Adrenal gland (tissue), 12 donors: ENCODE measurements around the gene TPCN1. TPM values are rescaled to one million over a fixed set of nuclear protein-coding genes. Genes with fewer than 3 reads are reported as not detected.

Experiments used
- DNase-seq, 7 donors: peaks; one replicate each; pipeline ENCODE4 v3.0.0-alpha.2; 2019 to 2020
- H3K27ac ChIP-seq, 5 donors: fragments of 200-600 bp; sonication (generic) in 4 of 5; 1 replicate in 3 of 5; 2 replicates in 2 of 5; pipeline versions ENCODE4 v1.5.1 to v1.8.0; 2016 to 2020; ENCODE audit warnings: mild to moderate bottlenecking in 1 of 5
- H3K27me3 ChIP-seq: fragments of 200-600 bp; 2 replicates; pipeline ENCODE4 v1.8.0; 2021
- H3K36me3 ChIP-seq, 2 donors: fragments of 200-600 bp; replicated peaks in 1 of 2; 1 replicate in 1 of 2; 2 replicates in 1 of 2; pipeline versions ENCODE4 v1.5.1 to v1.8.0; 2018 to 2022
- H3K4me1 ChIP-seq, 2 donors: fragments of 200-600 bp; replicated peaks in 1 of 2; 1 replicate in 1 of 2; 2 replicates in 1 of 2; pipeline versions ENCODE4 v1.5.1 to v1.8.0; 2018 to 2021
- H3K4me3 ChIP-seq, 4 donors: fragments of 200-600 bp; sonication (generic) in 3 of 4; one replicate each; pipeline ENCODE4 v1.5.1; 2016 to 2018
- H3K9me3 ChIP-seq, 3 donors: fragments of 200-600 bp; sonication (generic) in 1 of 3; replicated peaks in 1 of 3; 1 replicate in 2 of 3; 2 replicates in 1 of 3; pipeline versions ENCODE4 v1.5.1 to v1.8.0; 2016 to 2021
- POLR2A ChIP-seq, 2 donors: fragments of 450-650 bp; IDR thresholded peaks; one replicate each; pipeline ENCODE4 v1.6.1; 2017; ENCODE audit warnings: antibody characterized with exemption in 2 of 2, mild to moderate bottlenecking in 2 of 2, moderate library complexity in 1 of 2
- WGBS, 4 donors: extraction: QIAGEN DNeasy Blood & Tissue Kit in 2 of 4; methylation state at CpG; one replicate each; pipeline versions ENCODE4 v1.1.5 to v1.1.7; 2013 to 2017; 5-methylcytosine and 5-hydroxymethylcytosine counted together
- intact Hi-C, 2 donors: fragments of 100-400 bp; cut with DNase I; formaldehyde crosslinking; loops; one replicate each; pipeline versions ENCODE4 v1.14.1 to v1.15.0; 2022 to 2023
- polyA plus RNA-seq, 3 donors: library from polyadenylated mRNA; stranded (reverse); fragments of 200-250 nt in 2 of 3; fragments of 350-450 nt in 1 of 3; fragmentation: Illumina TruSeq in 1 of 3; extraction: RNeasy Lipid Tissue Mini Kit (QIAGEN cat#74804) in 1 of 3; gene quantifications; one replicate each; pipeline ENCODE4 v1.2.3, GENCODE V29; 2013 to 2014
- total RNA-seq, 9 donors: library from RNA; depleted of rRNA in 4 of 9; stranded (reverse); fragments of >200 nt in 4 of 9; fragments of 120-200 nt in 1 of 9; fragmentation: NEBNext Ultra II Directional in 1 of 9; extraction: Animal tissue kit (Norgen Biotek cat#: 25700) in 1 of 9; gene quantifications; one replicate each; pipeline versions ENCODE4 v1.1.0 to v1.2.4, GENCODE V29; 2013 to 2023
- TF ChIP-seq, protein P1 (sequence below), 6 experiments: fragments of 450-650 bp in 4 of 6; fragments of 200-600 bp in 2 of 6; sonication (generic) in 1 of 6; IDR thresholded peaks; 1 replicate in 5 of 6; 2 replicates in 1 of 6; pipeline versions ENCODE4 v1.5.1 to v1.8.0; 2016 to 2021; ENCODE audit warnings: antibody characterized with exemption in 6 of 6, mild to moderate bottlenecking in 2 of 6, moderate library complexity in 1 of 6
- donor health status: healthy with polysubstance abuse.
- donor health status: Bipolar disorder and iron deficiency.
- donor health status: DM: yes; HTN: yes; CAD: no.
- donor health status: DM: no; HTN: no; CAD: no.
- donor health status: DM: no; HTN: no; CAD: no.
- donor health status: DM: yes; HTN: yes; CAD: no.

Gene TPCN1
- total and polyA plus RNA-seq, 12 donors = 21.2 to 198 (median 80.9) TPM

DNA sequence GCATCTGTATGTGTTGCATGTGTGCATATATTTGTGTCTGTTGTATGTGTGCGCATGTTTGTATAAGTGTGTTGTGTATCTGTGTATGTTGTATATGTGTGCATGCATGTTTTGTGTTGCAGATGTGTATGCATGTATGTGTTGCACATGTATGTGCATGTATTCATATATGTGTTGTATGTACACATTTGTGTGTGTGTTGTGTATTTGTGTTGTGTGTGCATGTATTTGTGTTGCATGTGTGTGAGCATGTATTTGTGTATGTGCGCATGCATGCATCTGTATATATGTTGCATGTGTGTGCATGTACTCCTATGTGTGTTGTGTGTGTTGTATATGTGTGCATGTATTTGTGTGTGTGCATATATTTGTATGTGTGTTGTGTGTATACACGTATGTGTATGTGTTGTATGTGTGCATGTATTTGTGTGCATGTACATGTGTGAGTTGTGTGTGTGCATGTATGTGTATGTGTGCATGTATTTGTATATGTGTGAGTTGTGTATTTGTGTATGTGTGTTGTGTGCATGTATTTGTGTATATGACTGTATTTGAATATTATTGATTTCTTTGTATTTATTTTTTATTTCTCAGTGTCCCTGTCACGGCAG lies 96.9 kb downstream of the TPCN1 start:
- no peak for DNase-seq
- WGBS, 4 donors = 87 to 91% (median 89%) methylated on average over 4 of the region's 4 CpGs
- H3K27ac ChIP-seq = no peak overlapping the region
- intact Hi-C loops = loop anchor here (5.0 to 10.0 kb wide), 2 partner anchors 49 to 107 kb away; partner anchors contain the start of gene SDSL (in 1 of the 2)
- no peaks in the 10 kb centered on the region for H3K9me3 ChIP-seq
- peaks cover 0 to 5% of the 10 kb centered on the region in 2 donors for H3K4me1 ChIP-seq
- H3K27me3 ChIP-seq = no peaks in the 10 kb centered on the region
- TF ChIP-seq POLR2A (IDR thresholded peaks at IDR 0.05) = no peak
- TF ChIP-seq, protein P1, sequence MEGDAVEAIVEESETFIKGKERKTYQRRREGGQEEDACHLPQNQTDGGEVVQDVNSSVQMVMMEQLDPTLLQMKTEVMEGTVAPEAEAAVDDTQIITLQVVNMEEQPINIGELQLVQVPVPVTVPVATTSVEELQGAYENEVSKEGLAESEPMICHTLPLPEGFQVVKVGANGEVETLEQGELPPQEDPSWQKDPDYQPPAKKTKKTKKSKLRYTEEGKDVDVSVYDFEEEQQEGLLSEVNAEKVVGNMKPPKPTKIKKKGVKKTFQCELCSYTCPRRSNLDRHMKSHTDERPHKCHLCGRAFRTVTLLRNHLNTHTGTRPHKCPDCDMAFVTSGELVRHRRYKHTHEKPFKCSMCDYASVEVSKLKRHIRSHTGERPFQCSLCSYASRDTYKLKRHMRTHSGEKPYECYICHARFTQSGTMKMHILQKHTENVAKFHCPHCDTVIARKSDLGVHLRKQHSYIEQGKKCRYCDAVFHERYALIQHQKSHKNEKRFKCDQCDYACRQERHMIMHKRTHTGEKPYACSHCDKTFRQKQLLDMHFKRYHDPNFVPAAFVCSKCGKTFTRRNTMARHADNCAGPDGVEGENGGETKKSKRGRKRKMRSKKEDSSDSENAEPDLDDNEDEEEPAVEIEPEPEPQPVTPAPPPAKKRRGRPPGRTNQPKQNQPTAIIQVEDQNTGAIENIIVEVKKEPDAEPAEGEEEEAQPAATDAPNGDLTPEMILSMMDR (IDR thresholded peaks at IDR 0.05) = no peak
- H3K36me3 ChIP-seq = peaks cover 0 to 80% of the 10 kb centered on the region in 2 donors
- H3K4me3 ChIP-seq = no peak overlapping the region

DNA sequence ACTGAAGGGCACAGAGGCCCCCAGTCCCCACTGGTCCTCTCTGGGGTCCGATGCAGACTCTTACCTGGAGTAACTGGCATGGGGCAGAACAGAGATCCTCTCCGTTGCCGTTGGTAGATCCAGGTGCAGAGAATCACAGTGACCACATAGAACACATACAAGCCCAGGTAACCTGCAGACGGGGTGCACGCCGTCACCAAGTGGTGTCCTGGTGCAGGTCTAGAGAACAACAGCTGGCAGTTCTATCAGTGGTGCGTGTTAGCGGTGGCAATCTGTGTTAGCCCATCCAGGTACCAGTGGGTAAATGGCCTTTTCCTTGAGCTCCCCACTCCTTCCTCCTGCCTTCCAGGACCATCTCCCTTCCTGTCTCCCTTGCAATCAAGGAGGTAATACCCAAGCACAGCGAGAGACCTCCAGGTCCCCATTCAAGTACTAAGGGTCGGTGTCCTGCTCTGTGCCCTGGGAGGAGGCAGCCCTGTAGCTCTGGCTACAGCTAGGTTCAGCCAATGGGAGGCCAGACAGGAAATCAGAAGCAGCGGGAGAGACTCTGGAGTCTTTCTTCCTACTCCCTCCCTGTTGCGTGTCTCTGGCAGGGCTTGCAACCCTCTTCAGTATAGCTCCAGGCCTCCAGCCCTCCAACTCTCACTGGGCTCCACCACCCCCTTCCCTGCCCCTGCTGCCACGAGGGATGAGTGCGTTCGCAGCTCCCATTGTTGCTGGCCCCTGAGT lies 97.8 kb downstream of the TPCN1 start:
- intact Hi-C loops = loop anchor here (5.0 to 10.0 kb wide), 2 partner anchors 48 to 106 kb away; partner anchors contain the start of gene SDSL (in 1 of the 2)
- Histone ChIP-seq H3K4me3 (no peak overlapping the region), H3K27me3 (no peaks in the 10 kb centered on the region), H3K4me1 (peaks cover 0 to 5% of the 10 kb centered on the region in 2 donors), H3K36me3 (peaks cover 0 to 71% of the 10 kb centered on the region in 2 donors), H3K27ac (no peak overlapping the region), H3K9me3 (no peaks in the 10 kb centered on the region)
- WGBS, 4 donors = 85 to 96% (median 90%) methylated on average over 12 to 15 of the region's 15 CpGs
- no peak for TF ChIP-seq POLR2A (IDR thresholded peaks at IDR 0.05)
- TF ChIP-seq, protein P1 (IDR thresholded peaks at IDR 0.05) = no peak
- DNase-seq = no peak

DNA sequence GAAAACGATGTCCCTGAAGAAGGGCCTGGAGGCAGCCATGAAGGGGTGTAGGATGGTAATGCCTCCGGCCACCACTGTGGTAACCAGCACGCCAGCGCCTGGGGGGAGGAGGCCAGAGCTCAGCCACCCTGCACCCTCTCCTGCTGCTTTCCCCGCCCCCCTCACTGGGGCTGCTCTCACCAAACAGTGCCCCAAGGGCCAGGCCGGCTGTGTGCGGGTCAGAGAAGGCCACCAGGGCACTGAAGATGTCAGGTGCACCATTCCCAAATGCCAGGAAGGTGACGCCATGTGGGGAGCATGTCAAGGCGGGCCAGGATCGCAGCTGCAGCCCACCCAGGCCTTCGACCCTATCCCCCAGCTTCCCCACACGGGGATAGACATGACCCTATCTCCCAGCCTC lies 99.1 kb downstream of the TPCN1 start:
- 82 to 86% (median 84%) methylated on average over 5 to 12 of the region's 12 CpGs for WGBS, 4 donors
- Histone ChIP-seq H3K4me3 (no peak overlapping the region), H3K9me3 (no peaks in the 10 kb centered on the region), H3K27ac (no peak overlapping the region), H3K36me3 (peaks cover 0 to 57% of the 10 kb centered on the region in 2 donors), H3K4me1 (peaks cover 0 to 5% of the 10 kb centered on the region in 2 donors), H3K27me3 (no peaks in the 10 kb centered on the region)
- DNase-seq = no peak
- TF ChIP-seq POLR2A (IDR thresholded peaks at IDR 0.05) = no peak
- TF ChIP-seq, protein P1 (IDR thresholded peaks at IDR 0.05) = no peak
- intact Hi-C loops = no loop called here

DNA sequence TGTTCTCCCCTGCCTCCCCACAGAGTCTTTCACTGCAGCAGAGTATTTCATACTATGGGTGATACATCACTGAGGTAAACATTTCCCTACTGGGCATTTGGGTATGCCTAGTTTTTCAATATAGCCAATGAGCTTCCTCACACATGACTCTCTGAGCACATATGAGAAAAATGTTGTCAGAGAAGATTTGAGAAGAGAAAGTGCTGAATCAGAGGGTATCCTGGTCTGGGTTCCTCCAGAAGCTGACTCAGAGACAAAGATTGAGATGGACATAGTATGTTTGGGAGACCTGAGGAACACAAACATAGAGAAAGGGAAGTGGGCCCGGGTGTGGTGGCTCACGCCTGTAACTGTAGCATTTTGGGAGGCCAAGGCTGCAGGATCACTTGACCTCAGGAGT lies 101.1 kb downstream of the TPCN1 start:
- no peaks in the 10 kb centered on the region for H3K27me3 ChIP-seq
- WGBS, 4 donors = 59 to 93% (median 70%) methylated on average over 2 of the region's 2 CpGs
- no peak overlapping the region for H3K4me3 ChIP-seq
- peaks cover 0 to 39% of the 10 kb centered on the region in 2 donors for H3K36me3 ChIP-seq
- H3K4me1 ChIP-seq = peaks cover 14 to 18% of the 10 kb centered on the region in 2 donors
- H3K27ac ChIP-seq = peak overlapping the region in 3 of 5 donors; percentile 24 to 62 (median 37)
- no peak for TF ChIP-seq POLR2A (IDR thresholded peaks at IDR 0.05)
- intact Hi-C loops = no loop called here
- H3K9me3 ChIP-seq = no peaks in the 10 kb centered on the region
- DNase-seq = peak in 1 of 7 donors; percentile 38
